NOMO-1 treated with DMSO at 0.1 percent for 48 hours (cell line): ENCODE results near the gene TSPAN18.

ENCODE experiments used
- DNase-seq: peaks from one replicate; lab custom pipeline; 2025; ENCODE audit not compliant: unreplicated experiment; lab: John Stamatoyannopoulos, UW

Gene TSPAN18

GRCh38 chr11:44737245-44738085 is 10.7 kb downstream of the TSPAN18 start:
- DNase-seq: peak; percentile 26

- no peak for DNase-seq
Observed at GRCh38 chr11:44738791-44739190, 12.0 kb downstream of the TSPAN18 start.

- DNase-seq: no peak
Observed at GRCh38 chr11:44740967-44741366, 14.2 kb downstream of the TSPAN18 start.

GRCh38 chr11:44741976-44742375 is 15.2 kb downstream of the TSPAN18 start:
- no peak for DNase-seq

- DNase-seq: no peak
Observed at GRCh38 chr11:44742508-44743246, 15.9 kb downstream of the TSPAN18 start.

GRCh38 chr11:44743326-44743725 is 16.6 kb downstream of the TSPAN18 start:
- DNase-seq: no peak

- no peak for DNase-seq
Observed at GRCh38 chr11:44743959-44744557, 17.3 kb downstream of the TSPAN18 start.

GRCh38 chr11:44746894-44747293 is 20.1 kb downstream of the TSPAN18 start:
- no peak for DNase-seq

- no peak for DNase-seq
Observed at GRCh38 chr11:44747316-44747715, 20.6 kb downstream of the TSPAN18 start.

- no peak for DNase-seq
Observed at GRCh38 chr11:44747836-44748235, 21.1 kb downstream of the TSPAN18 start.

- no peak for DNase-seq
Observed at GRCh38 chr11:44748606-44749005, 21.8 kb downstream of the TSPAN18 start.

GRCh38 chr11:44749189-44749588 is 22.4 kb downstream of the TSPAN18 start:
- DNase-seq: no peak

- no peak for DNase-seq
Observed at GRCh38 chr11:44750551-44751465, 24.0 kb downstream of the TSPAN18 start.

GRCh38 chr11:44752300-44752699 is 25.5 kb downstream of the TSPAN18 start:
- no peak for DNase-seq

- DNase-seq: no peak
Observed at GRCh38 chr11:44752713-44753112, 26.0 kb downstream of the TSPAN18 start.

- no peak for DNase-seq
Observed at GRCh38 chr11:44753961-44754645, 27.3 kb downstream of the TSPAN18 start.

- DNase-seq: no peak
Observed at GRCh38 chr11:44754876-44755555, 28.3 kb downstream of the TSPAN18 start.

GRCh38 chr11:44755556-44756523 is 29.1 kb downstream of the TSPAN18 start:
- DNase-seq: no peak

- no peak for DNase-seq
Observed at GRCh38 chr11:44758983-44759382, 32.2 kb downstream of the TSPAN18 start.
